ENCODE data around the gene SLC35E2B.
A peak's percentile ranks its signal among the peaks of the same experiment; 100 is the strongest.

Gene SLC35E2B

GRCh38 chr1:1616045-1616790 lies 76.4 kb downstream of the SLC35E2B start:
- H3K4me3 ChIP-seq (replicated peaks; ENCODE audit: insufficient read depth, low read length) = peak overlapping the region; percentile 68
- TF ChIP-seq SPI1 (IDR thresholded peaks at IDR 0.05; ENCODE audit: borderline replicate concordance, low read depth) (no peak), REST (IDR thresholded peaks at IDR 0.05; ENCODE audit: insufficient replicate concordance, low read depth) (no peak), POLR2AphosphoS5 (IDR thresholded peaks at IDR 0.05; ENCODE audit: low read depth) (no peak), GABPA (IDR thresholded peaks at IDR 0.05; ENCODE audit: low read depth) (no peak)
- TF ChIP-seq, protein P1, sequence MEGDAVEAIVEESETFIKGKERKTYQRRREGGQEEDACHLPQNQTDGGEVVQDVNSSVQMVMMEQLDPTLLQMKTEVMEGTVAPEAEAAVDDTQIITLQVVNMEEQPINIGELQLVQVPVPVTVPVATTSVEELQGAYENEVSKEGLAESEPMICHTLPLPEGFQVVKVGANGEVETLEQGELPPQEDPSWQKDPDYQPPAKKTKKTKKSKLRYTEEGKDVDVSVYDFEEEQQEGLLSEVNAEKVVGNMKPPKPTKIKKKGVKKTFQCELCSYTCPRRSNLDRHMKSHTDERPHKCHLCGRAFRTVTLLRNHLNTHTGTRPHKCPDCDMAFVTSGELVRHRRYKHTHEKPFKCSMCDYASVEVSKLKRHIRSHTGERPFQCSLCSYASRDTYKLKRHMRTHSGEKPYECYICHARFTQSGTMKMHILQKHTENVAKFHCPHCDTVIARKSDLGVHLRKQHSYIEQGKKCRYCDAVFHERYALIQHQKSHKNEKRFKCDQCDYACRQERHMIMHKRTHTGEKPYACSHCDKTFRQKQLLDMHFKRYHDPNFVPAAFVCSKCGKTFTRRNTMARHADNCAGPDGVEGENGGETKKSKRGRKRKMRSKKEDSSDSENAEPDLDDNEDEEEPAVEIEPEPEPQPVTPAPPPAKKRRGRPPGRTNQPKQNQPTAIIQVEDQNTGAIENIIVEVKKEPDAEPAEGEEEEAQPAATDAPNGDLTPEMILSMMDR (IDR thresholded peaks at IDR 0.05; ENCODE audit: insufficient read depth, low read length) = no peak
- no peak overlapping the region for H3K27ac ChIP-seq (replicated peaks)
- no peak for DNase-seq (ENCODE audit: low read depth in 1 of 2, low spot score in 1 of 2)
- no peaks in the 10 kb centered on the region for H3K27me3 ChIP-seq (ENCODE audit: insufficient read depth, poor library complexity, severe bottlenecking)

GRCh38 chr1:1615256-1616044 lies 77.1 kb downstream of the SLC35E2B start, which contains the start of gene MIB2:
MIB2 (plus strand) TSS chr1:1615500; CDS start chr1:1623453, 7,953 bp downstream.
- peak within 1 kb of the TSS; percentile 95 for H3K27ac ChIP-seq (replicated peaks)
- TF ChIP-seq POLR2AphosphoS5 (IDR thresholded peaks at IDR 0.05; ENCODE audit: low read depth) = peak; percentile 71; the same call in 1 of the 2 replicates
- TF ChIP-seq SPI1 (IDR thresholded peaks at IDR 0.05; ENCODE audit: borderline replicate concordance, low read depth) = no peak
- TF ChIP-seq, protein P1 (IDR thresholded peaks at IDR 0.05; ENCODE audit: insufficient read depth, low read length) = no peak
- TF ChIP-seq REST (IDR thresholded peaks at IDR 0.05; ENCODE audit: insufficient replicate concordance, low read depth) = no peak
- TF ChIP-seq GABPA (IDR thresholded peaks at IDR 0.05; ENCODE audit: low read depth) = peak; percentile 79
- H3K27me3 ChIP-seq (ENCODE audit: insufficient read depth, poor library complexity, severe bottlenecking) = no peaks in the 10 kb centered on the region
- peak; percentile 97 to 98 for DNase-seq (ENCODE audit: low read depth in 1 of 2, low spot score in 1 of 2)
- H3K4me3 ChIP-seq (replicated peaks; ENCODE audit: insufficient read depth, low read length) = peak within 1 kb of the TSS; percentile 68

DNA sequence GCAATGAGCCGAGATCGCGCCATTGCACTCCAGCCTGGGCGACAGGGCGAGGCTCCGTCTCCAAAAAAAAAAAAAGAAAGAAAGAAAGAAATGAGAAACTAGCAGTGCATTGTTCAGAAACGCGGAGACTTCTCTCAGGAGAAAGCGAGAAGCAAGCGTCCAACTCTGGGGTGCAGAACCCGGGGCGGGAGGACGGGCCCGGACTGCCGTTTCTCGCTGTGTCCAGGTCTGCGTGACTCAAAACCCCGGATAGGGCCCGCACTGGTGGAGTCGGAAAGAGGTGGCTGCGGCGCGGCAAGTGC lies 77.7 kb downstream of the SLC35E2B start:
- TF ChIP-seq POLR2AphosphoS5 (IDR thresholded peaks at IDR 0.05; ENCODE audit: low read depth) (no peak), REST (IDR thresholded peaks at IDR 0.05; ENCODE audit: insufficient replicate concordance, low read depth) (no peak), SPI1 (IDR thresholded peaks at IDR 0.05; ENCODE audit: borderline replicate concordance, low read depth) (no peak), GABPA (IDR thresholded peaks at IDR 0.05; ENCODE audit: low read depth) (no peak)
- TF ChIP-seq, protein P1 (IDR thresholded peaks at IDR 0.05; ENCODE audit: insufficient read depth, low read length) = no peak

More for the DNA sequence above, 77.7 kb downstream of the SLC35E2B start:
- H3K27me3 ChIP-seq (ENCODE audit: insufficient read depth, poor library complexity, severe bottlenecking) = no peaks in the 10 kb centered on the region
- peak overlapping the region; percentile 95 for H3K27ac ChIP-seq (replicated peaks)
- DNase-seq (ENCODE audit: low read depth in 1 of 2, low spot score in 1 of 2) = no peak
- H3K4me3 ChIP-seq (replicated peaks; ENCODE audit: insufficient read depth, low read length) = peak overlapping the region; percentile 68

All from HL-60 (cell line).